GM23248 (cell line): ENCODE data around the gene TEAD1.

Experiments used
- EZH2 ChIP-seq: fragments of 200-600 bp; sonication (generic); IDR thresholded peaks from 2 replicates; pipeline ENCODE4 v1.6.1; 2018; ENCODE audit warnings: antibody characterized with exemption, mild to moderate bottlenecking; ENCODE audit not compliant: insufficient read depth, poor library complexity, severe bottlenecking
- EZH2phosphoT487 ChIP-seq: fragments of 200-600 bp; sonication (generic); IDR thresholded peaks from 2 replicates; pipeline ENCODE4 v1.6.1; 2018; ENCODE audit warnings: antibody characterized with exemption, moderate library complexity, mild to moderate bottlenecking, low read depth; ENCODE audit not compliant: insufficient read depth

GRCh38 chr11:12719221-12719620 lies 45.0 kb downstream of the TEAD1 start:
- TF ChIP-seq EZH2phosphoT487 (no peak), EZH2 (no peak)
